HL-60 (cell line): ENCODE measurements around the gene DPY19L3.

ENCODE experiments used
- GABPA ChIP-seq: IDR thresholded peaks from 2 replicates; pipeline ENCODE4 v1.6.1; 2012; ENCODE audit warnings: low read depth
- POLR2AphosphoS5 ChIP-seq: IDR thresholded peaks from 2 replicates; pipeline ENCODE4 v1.6.1; 2012; ENCODE audit warnings: low read depth
- SPI1 ChIP-seq: IDR thresholded peaks from 2 replicates; pipeline ENCODE4 v1.6.1; 2012; ENCODE audit warnings: low read depth, mild to moderate bottlenecking, borderline replicate concordance
- TF ChIP-seq, protein P1 (sequence below): IDR thresholded peaks from one replicate; pipeline ENCODE4 v1.5.1; 2011; ENCODE audit warnings: low read length, control low read depth, inconsistent platforms; ENCODE audit not compliant: insufficient read depth
- TF ChIP-seq, protein P2 (sequence below): IDR thresholded peaks from 2 replicates; pipeline ENCODE4 v1.6.1; 2012; ENCODE audit warnings: low read depth; ENCODE audit not compliant: insufficient replicate concordance

DNA sequence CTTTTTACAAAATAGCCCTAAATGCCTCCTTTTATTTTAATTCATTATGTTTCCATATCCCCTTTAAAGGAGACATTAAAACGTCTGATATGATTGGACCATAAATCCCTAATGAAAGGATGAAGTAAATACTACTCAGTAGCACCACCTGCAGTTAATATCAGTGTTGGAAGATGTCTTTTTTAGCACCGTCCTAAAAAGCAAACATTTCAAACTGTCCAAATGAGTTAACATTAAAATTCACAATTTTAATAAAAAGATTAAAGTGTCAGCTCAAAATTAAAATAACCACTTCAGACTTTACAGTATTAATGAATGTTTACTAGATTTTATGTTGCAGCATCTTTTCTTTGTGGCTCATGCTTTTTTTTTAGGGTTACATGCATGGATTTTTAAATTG lies 47.9 kb upstream of the DPY19L3 start:
- TF ChIP-seq POLR2AphosphoS5 = no peak
- TF ChIP-seq, protein P1, sequence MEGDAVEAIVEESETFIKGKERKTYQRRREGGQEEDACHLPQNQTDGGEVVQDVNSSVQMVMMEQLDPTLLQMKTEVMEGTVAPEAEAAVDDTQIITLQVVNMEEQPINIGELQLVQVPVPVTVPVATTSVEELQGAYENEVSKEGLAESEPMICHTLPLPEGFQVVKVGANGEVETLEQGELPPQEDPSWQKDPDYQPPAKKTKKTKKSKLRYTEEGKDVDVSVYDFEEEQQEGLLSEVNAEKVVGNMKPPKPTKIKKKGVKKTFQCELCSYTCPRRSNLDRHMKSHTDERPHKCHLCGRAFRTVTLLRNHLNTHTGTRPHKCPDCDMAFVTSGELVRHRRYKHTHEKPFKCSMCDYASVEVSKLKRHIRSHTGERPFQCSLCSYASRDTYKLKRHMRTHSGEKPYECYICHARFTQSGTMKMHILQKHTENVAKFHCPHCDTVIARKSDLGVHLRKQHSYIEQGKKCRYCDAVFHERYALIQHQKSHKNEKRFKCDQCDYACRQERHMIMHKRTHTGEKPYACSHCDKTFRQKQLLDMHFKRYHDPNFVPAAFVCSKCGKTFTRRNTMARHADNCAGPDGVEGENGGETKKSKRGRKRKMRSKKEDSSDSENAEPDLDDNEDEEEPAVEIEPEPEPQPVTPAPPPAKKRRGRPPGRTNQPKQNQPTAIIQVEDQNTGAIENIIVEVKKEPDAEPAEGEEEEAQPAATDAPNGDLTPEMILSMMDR = no peak
- TF ChIP-seq, protein P2, sequence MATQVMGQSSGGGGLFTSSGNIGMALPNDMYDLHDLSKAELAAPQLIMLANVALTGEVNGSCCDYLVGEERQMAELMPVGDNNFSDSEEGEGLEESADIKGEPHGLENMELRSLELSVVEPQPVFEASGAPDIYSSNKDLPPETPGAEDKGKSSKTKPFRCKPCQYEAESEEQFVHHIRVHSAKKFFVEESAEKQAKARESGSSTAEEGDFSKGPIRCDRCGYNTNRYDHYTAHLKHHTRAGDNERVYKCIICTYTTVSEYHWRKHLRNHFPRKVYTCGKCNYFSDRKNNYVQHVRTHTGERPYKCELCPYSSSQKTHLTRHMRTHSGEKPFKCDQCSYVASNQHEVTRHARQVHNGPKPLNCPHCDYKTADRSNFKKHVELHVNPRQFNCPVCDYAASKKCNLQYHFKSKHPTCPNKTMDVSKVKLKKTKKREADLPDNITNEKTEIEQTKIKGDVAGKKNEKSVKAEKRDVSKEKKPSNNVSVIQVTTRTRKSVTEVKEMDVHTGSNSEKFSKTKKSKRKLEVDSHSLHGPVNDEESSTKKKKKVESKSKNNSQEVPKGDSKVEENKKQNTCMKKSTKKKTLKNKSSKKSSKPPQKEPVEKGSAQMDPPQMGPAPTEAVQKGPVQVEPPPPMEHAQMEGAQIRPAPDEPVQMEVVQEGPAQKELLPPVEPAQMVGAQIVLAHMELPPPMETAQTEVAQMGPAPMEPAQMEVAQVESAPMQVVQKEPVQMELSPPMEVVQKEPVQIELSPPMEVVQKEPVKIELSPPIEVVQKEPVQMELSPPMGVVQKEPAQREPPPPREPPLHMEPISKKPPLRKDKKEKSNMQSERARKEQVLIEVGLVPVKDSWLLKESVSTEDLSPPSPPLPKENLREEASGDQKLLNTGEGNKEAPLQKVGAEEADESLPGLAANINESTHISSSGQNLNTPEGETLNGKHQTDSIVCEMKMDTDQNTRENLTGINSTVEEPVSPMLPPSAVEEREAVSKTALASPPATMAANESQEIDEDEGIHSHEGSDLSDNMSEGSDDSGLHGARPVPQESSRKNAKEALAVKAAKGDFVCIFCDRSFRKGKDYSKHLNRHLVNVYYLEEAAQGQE = no peak
- TF ChIP-seq SPI1 = no peak
- TF ChIP-seq GABPA = no peak
